Measurements from ENCODE around the gene UBA1.

DNA sequence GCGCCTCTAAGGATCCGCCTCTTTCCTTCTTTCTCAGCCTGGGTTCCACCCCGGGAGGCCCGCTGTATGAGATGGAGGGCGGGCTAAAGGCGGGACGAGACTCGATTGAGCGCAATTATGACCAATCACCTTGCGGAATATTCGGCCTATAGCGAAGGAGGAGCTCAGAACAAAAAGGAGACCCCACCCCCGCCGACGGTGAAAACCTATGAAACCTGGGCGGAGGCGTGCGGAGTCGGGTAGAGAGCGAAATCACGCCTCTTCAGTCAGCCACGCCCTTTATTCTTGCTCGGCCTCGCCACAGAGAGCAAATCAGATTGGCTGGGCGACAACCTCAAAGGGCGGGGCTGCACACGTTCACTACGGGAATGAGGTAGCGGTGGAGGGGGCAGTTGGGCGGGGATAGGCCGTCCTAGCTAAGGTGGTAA, 24.2 kb downstream of the UBA1 start:
- no peak for TF ChIP-seq ZNF274 (IDR thresholded peaks at IDR 0.05; ENCODE audit: low read depth, low read length)
- TF ChIP-seq YY1 (IDR thresholded peaks at IDR 0.05; ENCODE audit: insufficient read depth, insufficient read length), result no peak
- no peak for TF ChIP-seq SUZ12 (IDR thresholded peaks at IDR 0.05; ENCODE audit: extremely low read depth, insufficient read depth, insufficient read length)

Data from NT2/D1 (cell line).